ENCODE results near the gene PRKCB.
"Not testable (repeated sequence)": the region's sequence is repeated elsewhere in the genome, so short reads cannot be mapped to it uniquely, and the experiment has no call there.

PRKCB gene

GRCh38 chr16:24119807-24120206 lies 284.0 kb downstream of the PRKCB start:
- no peak for DNase-seq (ENCODE audit: low read depth in 1 of 2, low spot score in 1 of 2)

GRCh38 chr16:24123275-24123674 lies 287.5 kb downstream of the PRKCB start:
- DNase-seq (ENCODE audit: low read depth in 1 of 2, low spot score in 1 of 2), result no peak

- DNase-seq (ENCODE audit: low read depth in 1 of 2, low spot score in 1 of 2), result no peak
These were observed 288.5 kb downstream of the PRKCB start for GRCh38 chr16:24124291-24124690.

GRCh38 chr16:24125214-24125613 lies 289.4 kb downstream of the PRKCB start:
- no peak for DNase-seq (ENCODE audit: low read depth in 1 of 2, low spot score in 1 of 2)

GRCh38 chr16:24129412-24129918 lies 293.7 kb downstream of the PRKCB start:
- no peak for DNase-seq (ENCODE audit: low read depth in 1 of 2, low spot score in 1 of 2)

- no peak for DNase-seq (ENCODE audit: low read depth in 1 of 2, low spot score in 1 of 2)
These were observed 294.8 kb downstream of the PRKCB start for GRCh38 chr16:24130494-24131085.

- DNase-seq (ENCODE audit: low read depth in 1 of 2, low spot score in 1 of 2), result no peak
These were observed 295.5 kb downstream of the PRKCB start for GRCh38 chr16:24131294-24131693.

- DNase-seq (ENCODE audit: low read depth in 1 of 2, low spot score in 1 of 2), result no peak
These were observed 296.4 kb downstream of the PRKCB start for GRCh38 chr16:24132048-24132796.

- no peak for DNase-seq (ENCODE audit: low read depth in 1 of 2, low spot score in 1 of 2)
These were observed 297.0 kb downstream of the PRKCB start for GRCh38 chr16:24132797-24133155.

GRCh38 chr16:24135624-24136565 lies 300.1 kb downstream of the PRKCB start:
- DNase-seq (ENCODE audit: low read depth in 1 of 2, low spot score in 1 of 2), result no peak

- no peak for DNase-seq (ENCODE audit: low read depth in 1 of 2, low spot score in 1 of 2)
These were observed 302.2 kb downstream of the PRKCB start for GRCh38 chr16:24138024-24138423.

- no peak for DNase-seq (ENCODE audit: low read depth in 1 of 2, low spot score in 1 of 2)
These were observed 302.8 kb downstream of the PRKCB start for GRCh38 chr16:24138575-24138974.

- DNase-seq (ENCODE audit: low read depth in 1 of 2, low spot score in 1 of 2), result no peak
These were observed 303.5 kb downstream of the PRKCB start for GRCh38 chr16:24139282-24139681.

- DNase-seq (ENCODE audit: low read depth in 1 of 2, low spot score in 1 of 2), result no peak
These were observed 304.9 kb downstream of the PRKCB start for GRCh38 chr16:24140730-24141129.

- no peak for DNase-seq (ENCODE audit: low read depth in 1 of 2, low spot score in 1 of 2)
These were observed 305.7 kb downstream of the PRKCB start for GRCh38 chr16:24141466-24141865.

GRCh38 chr16:24141917-24142316 lies 306.1 kb downstream of the PRKCB start:
- DNase-seq (ENCODE audit: low read depth in 1 of 2, low spot score in 1 of 2), result no peak

GRCh38 chr16:24145927-24146326 lies 310.1 kb downstream of the PRKCB start:
- no peak for DNase-seq (ENCODE audit: low read depth in 1 of 2, low spot score in 1 of 2)

GRCh38 chr16:24146518-24146917 lies 310.7 kb downstream of the PRKCB start:
- no peak for DNase-seq (ENCODE audit: low read depth in 1 of 2, low spot score in 1 of 2)

- no peak for DNase-seq (ENCODE audit: low read depth in 1 of 2, low spot score in 1 of 2)
These were observed 313.3 kb downstream of the PRKCB start for GRCh38 chr16:24149102-24149501.

- DNase-seq (ENCODE audit: low read depth in 1 of 2, low spot score in 1 of 2), result no peak
These were observed 314.5 kb downstream of the PRKCB start for GRCh38 chr16:24150282-24150681.

- no peak for DNase-seq (ENCODE audit: low read depth in 1 of 2, low spot score in 1 of 2)
These were observed 315.7 kb downstream of the PRKCB start for GRCh38 chr16:24151482-24151939.

GRCh38 chr16:24152048-24152447 lies 316.3 kb downstream of the PRKCB start:
- not testable (repeated sequence) for DNase-seq (ENCODE audit: low read depth in 1 of 2, low spot score in 1 of 2)
